Gastroesophageal sphincter (tissue), 4 donors: ENCODE results near the gene ACOX3. TPM values are rescaled to one million over a fixed set of nuclear protein-coding genes. Genes with fewer than 3 reads are reported as not detected.
A peak's percentile ranks its signal among the peaks of the same experiment; 100 is the strongest.

Source experiments
- ATAC-seq: fragments of 150-250 bp; one replicate; pipeline ENCODE4 v1.9.1; 2016; ENCODE audit warnings: mild to moderate bottlenecking, moderate library complexity
- H3K27ac ChIP-seq, 4 donors: fragments of 200-600 bp; sonication (generic) in 3 of 4; 1 replicate in 3 of 4; 2 replicates in 1 of 4; pipeline ENCODE4 v1.5.1; 2016 to 2019
- H3K27me3 ChIP-seq: fragments of 200-600 bp; sonication (generic); one replicate; pipeline ENCODE4 v1.5.1; 2019
- H3K36me3 ChIP-seq, 2 donors: fragments of 200-600 bp; sonication (generic); one replicate each; pipeline ENCODE4 v1.5.1; 2019; ENCODE audit warnings: control low read depth in 1 of 2
- H3K4me1 ChIP-seq, 3 donors: fragments of 200-600 bp; sonication (generic); 1 replicate in 2 of 3; 2 replicates in 1 of 3; pipeline ENCODE4 v1.5.1; 2016 to 2019; ENCODE audit warnings: control low read depth in 2 of 3
- H3K4me3 ChIP-seq, 2 donors: fragments of 200-600 bp; sonication (generic); one replicate each; pipeline ENCODE4 v1.5.1; 2019; ENCODE audit warnings: mild to moderate bottlenecking in 1 of 2, moderate library complexity in 1 of 2
- H3K9me3 ChIP-seq, 3 donors: fragments of 200-600 bp; sonication (generic); one replicate each; pipeline ENCODE4 v1.5.1; 2017 to 2019; ENCODE audit warnings: control low read depth in 2 of 3
- CTCF ChIP-seq, 4 experiments: fragments of 200-600 bp in 2 of 4; fragments of 450-650 bp in 2 of 4; sonication (generic) in 1 of 4; IDR thresholded peaks; one replicate each; pipeline ENCODE4 v1.5.1; 2017 to 2019; ENCODE audit warnings: antibody characterized with exemption in 4 of 4, mild to moderate bottlenecking in 2 of 4, moderate library complexity in 2 of 4
- EP300 ChIP-seq: sonication (generic); formaldehyde crosslinking; IDR thresholded peaks from one replicate; pipeline ENCODE4 v1.6.1; 2017; ENCODE audit warnings: antibody characterized with exemption, mild to moderate bottlenecking
- POLR2A ChIP-seq, 2 donors: fragments of 450-650 bp; IDR thresholded peaks; one replicate each; pipeline ENCODE4 v1.6.1; 2017; ENCODE audit warnings: antibody characterized with exemption in 2 of 2, mild to moderate bottlenecking in 2 of 2, moderate library complexity in 1 of 2
- POLR2AphosphoS5 ChIP-seq: sonication (generic); formaldehyde crosslinking; IDR thresholded peaks from one replicate; pipeline ENCODE4 v1.6.1; 2017; ENCODE audit warnings: antibody characterized with exemption
- WGBS, 2 donors: methylation state at CpG; one replicate each; pipeline ENCODE4 v1.1.5; 2018; ENCODE audit warnings: low coverage in 1 of 2; 5-methylcytosine and 5-hydroxymethylcytosine counted together
- total RNA-seq, 4 donors: library from RNA; depleted of rRNA; stranded (reverse); fragments of >200 nt; gene quantifications; one replicate each; pipeline ENCODE4 v1.1.0, GENCODE V29; 2016

ACOX3 gene
- total RNA-seq, 4 donors from 2014 or later, result 21.5 to 79.5 (median 37.1) TPM

DNA sequence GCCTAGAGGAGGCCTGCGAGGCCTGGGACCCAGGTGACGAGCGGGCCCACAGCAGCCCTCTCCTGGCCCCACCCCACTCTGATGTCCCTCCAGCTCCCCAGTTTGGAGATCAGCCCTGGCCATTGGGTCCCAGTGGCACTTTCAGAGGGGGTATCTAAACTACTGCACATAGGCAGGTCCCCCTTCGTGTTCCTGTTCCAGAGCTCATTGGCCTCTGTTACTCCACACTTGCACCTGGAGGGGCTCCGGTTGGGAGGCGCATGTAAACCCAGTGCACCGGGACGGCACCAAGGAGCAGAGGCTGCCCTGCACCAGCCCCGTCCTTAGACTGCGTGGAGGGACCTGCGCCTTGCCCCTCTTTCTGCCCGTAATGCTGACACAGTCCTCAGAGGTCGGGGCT, 34.3 kb upstream of the ACOX3 start:
- 60 to 89% methylated on average over 1 to 7 of the region's 13 CpGs for WGBS, 2 donors
- Histone ChIP-seq H3K36me3 (peaks cover 0 to 57% of the 10 kb centered on the region in 2 donors), H3K27me3 (no peaks in the 10 kb centered on the region), H3K27ac (no peak overlapping the region), H3K4me3 (no peak overlapping the region), H3K4me1 (peaks cover 0 to 25% (median 19%) of the 10 kb centered on the region in 3 donors), H3K9me3 (no peaks in the 10 kb centered on the region)
- no peak for ATAC-seq
- TF ChIP-seq EP300, result no peak

- WGBS, 2 donors, result 80 to 81% methylated on average over 2 to 3 of the region's 20 CpGs
- no peak for TF ChIP-seq POLR2AphosphoS5
- peak overlapping the region in 3 of 4 donors; percentile 64 to 82 (median 77) for H3K27ac ChIP-seq
- peaks cover 0 to 25% (median 19%) of the 10 kb centered on the region in 3 donors for H3K4me1 ChIP-seq
- peaks cover 0 to 61% of the 10 kb centered on the region in 2 donors for H3K36me3 ChIP-seq
- no peak overlapping the region for H3K4me3 ChIP-seq
- no peaks in the 10 kb centered on the region for H3K27me3 ChIP-seq
- ATAC-seq, result no peak
- no peaks in the 10 kb centered on the region for H3K9me3 ChIP-seq
These were observed 33.5 kb upstream of the ACOX3 start for GRCh38 chr4:8473920-8474590.

DNA sequence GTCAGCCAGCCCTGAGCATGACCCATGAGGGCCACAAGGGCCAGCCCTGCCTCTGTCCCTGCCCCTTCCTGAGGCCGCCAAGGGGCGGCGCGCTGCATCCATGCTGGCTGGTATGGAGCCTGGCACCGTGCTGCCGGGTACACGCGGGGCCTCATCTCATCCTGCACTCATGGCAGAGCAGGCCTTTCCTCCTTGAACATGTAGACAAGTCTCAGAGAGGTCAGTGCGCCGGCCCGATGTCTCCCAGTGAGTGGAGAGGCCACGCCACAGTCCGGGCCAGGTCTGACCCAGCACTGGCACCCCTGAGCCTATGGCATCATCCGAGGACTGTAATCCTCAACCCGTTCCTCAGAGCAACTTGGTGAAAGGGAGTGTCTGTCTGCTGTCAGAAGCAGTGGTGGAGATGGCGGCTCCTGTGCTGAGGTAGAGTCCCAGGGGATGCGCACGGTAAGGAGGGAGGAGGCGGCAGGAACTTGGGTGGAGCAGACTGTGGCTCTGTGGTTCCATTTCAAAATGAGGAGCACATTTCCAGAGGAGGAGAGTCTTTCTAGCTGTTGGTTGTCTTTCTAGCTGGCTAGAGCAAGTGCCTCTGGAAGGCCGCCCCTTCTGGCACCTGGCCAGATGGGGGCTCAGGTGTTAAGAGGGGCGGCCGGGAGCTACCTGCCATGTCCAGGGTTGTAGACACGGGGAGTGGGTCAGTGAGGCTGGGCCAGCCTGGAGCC, 32.8 kb upstream of the ACOX3 start:
- Histone ChIP-seq H3K27ac (peak overlapping the region; percentile 6 to 82 (median 70)), H3K9me3 (no peaks in the 10 kb centered on the region), H3K4me3 (no peak overlapping the region), H3K36me3 (peaks cover 0 to 61% of the 10 kb centered on the region in 2 donors), H3K27me3 (no peaks in the 10 kb centered on the region), H3K4me1 (peaks cover 0 to 25% (median 19%) of the 10 kb centered on the region in 3 donors)
- 80 to 93% methylated on average over 2 to 3 of the region's 23 CpGs for WGBS, 2 donors
- ATAC-seq, result peak; percentile 6
- TF ChIP-seq CTCF (IDR thresholded peaks at IDR 0.05) (peak in 1 of 4 experiments; percentile 7), POLR2A (IDR thresholded peaks at IDR 0.05) (no peak), EP300 (no peak), POLR2AphosphoS5 (no peak)

DNA sequence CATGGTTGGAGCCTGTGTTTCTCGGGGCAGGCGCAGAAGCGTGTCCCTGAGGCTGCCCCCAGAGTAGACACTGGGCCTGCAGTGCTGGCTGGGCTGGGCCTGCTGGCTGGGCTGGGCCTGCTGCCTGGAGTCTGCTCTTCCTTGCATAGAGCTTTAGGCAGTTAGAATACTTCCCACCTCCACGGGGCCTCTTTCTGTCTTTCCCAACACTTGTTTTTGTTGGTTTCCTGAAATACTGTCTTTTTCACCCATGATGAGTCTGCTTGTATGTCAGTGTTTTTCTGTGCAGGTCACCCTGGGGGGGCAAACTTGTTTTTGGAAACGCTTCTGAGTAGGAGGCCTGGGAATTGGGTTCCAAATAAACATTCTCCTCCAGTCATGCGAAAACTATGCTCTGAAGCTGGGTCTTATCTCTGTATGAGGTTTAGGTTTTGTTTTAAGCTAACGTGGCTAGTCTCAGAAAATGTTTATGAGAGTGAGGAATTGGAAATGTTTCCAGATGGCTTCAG, 32.2 kb upstream of the ACOX3 start:
- no peaks in the 10 kb centered on the region for H3K9me3 ChIP-seq
- no peak overlapping the region for H3K4me3 ChIP-seq
- peak; percentile 77 for ATAC-seq
- no peaks in the 10 kb centered on the region for H3K27me3 ChIP-seq
- H3K27ac ChIP-seq, result peak overlapping the region; percentile 39 to 82 (median 70)
- H3K36me3 ChIP-seq, result peaks cover 0 to 61% of the 10 kb centered on the region in 2 donors
- WGBS, 2 donors, result 33 to 34% methylated on average over 3 to 7 of the region's 7 CpGs
- H3K4me1 ChIP-seq, result peaks cover 0 to 25% (median 19%) of the 10 kb centered on the region in 3 donors
- TF ChIP-seq POLR2A (IDR thresholded peaks at IDR 0.05) (no peak), POLR2AphosphoS5 (peak; percentile 55), EP300 (no peak), CTCF (IDR thresholded peaks at IDR 0.05) (no peak)

DNA sequence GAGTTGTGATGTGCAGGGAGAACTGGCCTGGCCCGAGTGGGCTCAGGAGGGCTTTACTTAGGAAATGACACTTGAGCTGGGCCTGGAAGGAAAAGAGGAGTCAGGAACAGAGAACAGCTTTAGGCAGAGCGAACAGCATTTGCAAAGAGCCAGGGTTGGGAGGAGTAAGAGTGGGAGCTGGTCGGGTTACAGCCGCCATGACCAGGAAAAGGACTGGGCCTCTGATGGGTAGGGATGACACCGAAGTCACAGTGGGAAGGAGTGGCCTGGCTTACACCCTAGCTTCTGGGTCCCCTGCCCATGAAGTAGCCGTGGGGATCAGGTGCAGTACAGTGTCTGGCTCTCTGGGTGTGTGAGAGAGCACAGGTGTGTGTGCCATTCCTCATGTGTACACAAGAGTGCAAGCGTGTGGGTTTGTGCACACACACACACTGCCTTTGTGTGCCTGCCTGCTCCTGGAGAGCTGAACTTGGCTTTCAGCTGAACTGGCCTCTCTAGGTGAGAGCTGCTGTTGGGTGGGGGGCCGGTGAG, 31.7 kb upstream of the ACOX3 start:
- H3K27ac ChIP-seq, result peak overlapping the region; percentile 39 to 82 (median 70)
- WGBS, 2 donors, result 72 to 76% methylated on average over 3 to 5 of the region's 8 CpGs
- peaks cover 0 to 61% of the 10 kb centered on the region in 2 donors for H3K36me3 ChIP-seq
- no peaks in the 10 kb centered on the region for H3K27me3 ChIP-seq
- no peak overlapping the region for H3K4me3 ChIP-seq
- peaks cover 0 to 25% (median 19%) of the 10 kb centered on the region in 3 donors for H3K4me1 ChIP-seq
- TF ChIP-seq POLR2A (IDR thresholded peaks at IDR 0.05) (no peak), EP300 (no peak), POLR2AphosphoS5 (no peak), CTCF (IDR thresholded peaks at IDR 0.05) (no peak)
- ATAC-seq, result no peak
- no peaks in the 10 kb centered on the region for H3K9me3 ChIP-seq
